ENCODE results near the gene CLSTN1.

The CLSTN1 gene

DNA sequence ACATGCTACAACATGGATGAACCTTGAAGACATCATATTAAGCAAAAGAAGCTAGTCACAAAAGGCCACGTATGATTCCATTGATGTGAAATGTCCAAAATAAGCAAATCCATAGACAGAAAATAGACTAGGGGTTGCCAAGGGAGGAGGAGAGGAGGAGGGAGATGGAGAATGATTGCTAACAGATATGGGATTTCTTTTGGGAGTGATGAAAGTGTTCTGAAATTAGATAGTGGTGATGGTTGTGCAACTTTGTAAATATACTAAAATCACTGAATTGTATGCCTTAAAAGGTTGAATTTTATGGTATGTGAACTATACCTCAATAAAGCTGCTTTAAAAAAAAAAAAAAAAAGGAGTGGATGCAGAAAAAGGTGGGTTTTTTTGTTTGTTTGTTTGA, 7.6 kb downstream of the CLSTN1 start:
- ATAC-seq, result no peak
- TF ChIP-seq, protein P1, sequence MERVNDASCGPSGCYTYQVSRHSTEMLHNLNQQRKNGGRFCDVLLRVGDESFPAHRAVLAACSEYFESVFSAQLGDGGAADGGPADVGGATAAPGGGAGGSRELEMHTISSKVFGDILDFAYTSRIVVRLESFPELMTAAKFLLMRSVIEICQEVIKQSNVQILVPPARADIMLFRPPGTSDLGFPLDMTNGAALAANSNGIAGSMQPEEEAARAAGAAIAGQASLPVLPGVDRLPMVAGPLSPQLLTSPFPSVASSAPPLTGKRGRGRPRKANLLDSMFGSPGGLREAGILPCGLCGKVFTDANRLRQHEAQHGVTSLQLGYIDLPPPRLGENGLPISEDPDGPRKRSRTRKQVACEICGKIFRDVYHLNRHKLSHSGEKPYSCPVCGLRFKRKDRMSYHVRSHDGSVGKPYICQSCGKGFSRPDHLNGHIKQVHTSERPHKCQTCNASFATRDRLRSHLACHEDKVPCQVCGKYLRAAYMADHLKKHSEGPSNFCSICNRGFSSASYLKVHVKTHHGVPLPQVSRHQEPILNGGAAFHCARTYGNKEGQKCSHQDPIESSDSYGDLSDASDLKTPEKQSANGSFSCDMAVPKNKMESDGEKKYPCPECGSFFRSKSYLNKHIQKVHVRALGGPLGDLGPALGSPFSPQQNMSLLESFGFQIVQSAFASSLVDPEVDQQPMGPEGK (CRISPR knock-in tag; IDR thresholded peaks at IDR 0.05; ENCODE audit: borderline replicate concordance), result no peak
- TF ChIP-seq PPARA (CRISPR knock-in tag; IDR thresholded peaks at IDR 0.05; ENCODE audit: borderline replicate concordance) (no peak), ESRRG (CRISPR knock-in tag; IDR thresholded peaks at IDR 0.05) (no peak), RARB (CRISPR knock-in tag; IDR thresholded peaks at IDR 0.05) (no peak), ZNF8 (CRISPR knock-in tag; IDR thresholded peaks at IDR 0.05) (no peak), ISL1 (CRISPR knock-in tag; IDR thresholded peaks at IDR 0.05) (no peak), ZC3H10 (CRISPR knock-in tag; IDR thresholded peaks at IDR 0.05) (no peak), SNAI2 (CRISPR knock-in tag; IDR thresholded peaks at IDR 0.05) (no peak), GLIS3 (CRISPR knock-in tag; IDR thresholded peaks at IDR 0.05) (no peak), TOX (CRISPR knock-in tag; IDR thresholded peaks at IDR 0.05; ENCODE audit: borderline replicate concordance) (no peak), ZFP30 (CRISPR knock-in tag; IDR thresholded peaks at IDR 0.05) (no peak), ARNTL (CRISPR knock-in tag; IDR thresholded peaks at IDR 0.05; ENCODE audit: borderline replicate concordance, low read depth) (no peak)
- TF ChIP-seq, protein P2, sequence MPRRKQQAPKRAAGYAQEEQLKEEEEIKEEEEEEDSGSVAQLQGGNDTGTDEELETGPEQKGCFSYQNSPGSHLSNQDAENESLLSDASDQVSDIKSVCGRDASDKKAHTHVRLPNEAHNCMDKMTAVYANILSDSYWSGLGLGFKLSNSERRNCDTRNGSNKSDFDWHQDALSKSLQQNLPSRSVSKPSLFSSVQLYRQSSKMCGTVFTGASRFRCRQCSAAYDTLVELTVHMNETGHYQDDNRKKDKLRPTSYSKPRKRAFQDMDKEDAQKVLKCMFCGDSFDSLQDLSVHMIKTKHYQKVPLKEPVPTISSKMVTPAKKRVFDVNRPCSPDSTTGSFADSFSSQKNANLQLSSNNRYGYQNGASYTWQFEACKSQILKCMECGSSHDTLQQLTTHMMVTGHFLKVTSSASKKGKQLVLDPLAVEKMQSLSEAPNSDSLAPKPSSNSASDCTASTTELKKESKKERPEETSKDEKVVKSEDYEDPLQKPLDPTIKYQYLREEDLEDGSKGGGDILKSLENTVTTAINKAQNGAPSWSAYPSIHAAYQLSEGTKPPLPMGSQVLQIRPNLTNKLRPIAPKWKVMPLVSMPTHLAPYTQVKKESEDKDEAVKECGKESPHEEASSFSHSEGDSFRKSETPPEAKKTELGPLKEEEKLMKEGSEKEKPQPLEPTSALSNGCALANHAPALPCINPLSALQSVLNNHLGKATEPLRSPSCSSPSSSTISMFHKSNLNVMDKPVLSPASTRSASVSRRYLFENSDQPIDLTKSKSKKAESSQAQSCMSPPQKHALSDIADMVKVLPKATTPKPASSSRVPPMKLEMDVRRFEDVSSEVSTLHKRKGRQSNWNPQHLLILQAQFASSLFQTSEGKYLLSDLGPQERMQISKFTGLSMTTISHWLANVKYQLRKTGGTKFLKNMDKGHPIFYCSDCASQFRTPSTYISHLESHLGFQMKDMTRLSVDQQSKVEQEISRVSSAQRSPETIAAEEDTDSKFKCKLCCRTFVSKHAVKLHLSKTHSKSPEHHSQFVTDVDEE (CRISPR knock-in tag; IDR thresholded peaks at IDR 0.05), result no peak

DNA sequence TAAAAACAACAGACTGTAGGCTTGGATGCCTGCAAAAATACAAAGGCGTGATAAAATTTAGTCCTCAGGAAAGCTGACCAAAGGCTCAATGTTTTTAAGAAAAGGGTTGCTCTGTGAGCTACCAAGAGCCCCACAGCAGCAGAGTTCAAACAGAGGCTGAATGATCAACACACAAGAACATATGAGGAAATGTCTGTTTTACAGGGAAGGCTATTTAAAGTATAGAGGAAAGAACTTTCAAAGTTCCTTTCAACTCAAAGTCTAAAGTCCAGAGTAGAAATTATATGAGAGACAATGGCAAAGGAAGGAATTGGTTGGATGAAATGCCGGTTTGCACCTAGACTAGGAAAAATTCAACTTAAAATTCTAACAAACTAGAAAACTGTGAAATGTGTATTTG, 8.6 kb downstream of the CLSTN1 start:
- TF ChIP-seq ZFP30 (CRISPR knock-in tag; IDR thresholded peaks at IDR 0.05) (no peak), ZFP3 (CRISPR knock-in tag; IDR thresholded peaks at IDR 0.05) (no peak), ISL1 (CRISPR knock-in tag; IDR thresholded peaks at IDR 0.05) (no peak), TCF4 (CRISPR knock-in tag; IDR thresholded peaks at IDR 0.05; ENCODE audit: borderline replicate concordance) (no peak), ZC3H10 (CRISPR knock-in tag; IDR thresholded peaks at IDR 0.05) (no peak), RARB (CRISPR knock-in tag; IDR thresholded peaks at IDR 0.05) (no peak), TOX (CRISPR knock-in tag; IDR thresholded peaks at IDR 0.05; ENCODE audit: borderline replicate concordance) (no peak), ARNTL (CRISPR knock-in tag; IDR thresholded peaks at IDR 0.05; ENCODE audit: borderline replicate concordance, low read depth) (no peak), GLIS3 (CRISPR knock-in tag; IDR thresholded peaks at IDR 0.05) (no peak), ZNF8 (CRISPR knock-in tag; IDR thresholded peaks at IDR 0.05) (no peak), ZNF565 (CRISPR knock-in tag; conservative IDR thresholded peaks at IDR 0.05; ENCODE audit: low read depth) (no peak)
- TF ChIP-seq, protein P3, sequence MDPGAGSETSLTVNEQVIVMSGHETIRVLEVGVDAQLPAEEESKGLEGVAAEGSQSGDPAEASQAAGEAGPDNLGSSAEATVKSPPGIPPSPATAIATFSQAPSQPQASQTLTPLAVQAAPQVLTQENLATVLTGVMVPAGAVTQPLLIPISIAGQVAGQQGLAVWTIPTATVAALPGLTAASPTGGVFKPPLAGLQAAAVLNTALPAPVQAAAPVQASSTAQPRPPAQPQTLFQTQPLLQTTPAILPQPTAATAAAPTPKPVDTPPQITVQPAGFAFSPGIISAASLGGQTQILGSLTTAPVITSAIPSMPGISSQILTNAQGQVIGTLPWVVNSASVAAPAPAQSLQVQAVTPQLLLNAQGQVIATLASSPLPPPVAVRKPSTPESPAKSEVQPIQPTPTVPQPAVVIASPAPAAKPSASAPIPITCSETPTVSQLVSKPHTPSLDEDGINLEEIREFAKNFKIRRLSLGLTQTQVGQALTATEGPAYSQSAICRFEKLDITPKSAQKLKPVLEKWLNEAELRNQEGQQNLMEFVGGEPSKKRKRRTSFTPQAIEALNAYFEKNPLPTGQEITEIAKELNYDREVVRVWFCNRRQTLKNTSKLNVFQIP (CRISPR knock-in tag; IDR thresholded peaks at IDR 0.05; ENCODE audit: borderline replicate concordance, low read depth), result no peak
- TF ChIP-seq, protein P1 (CRISPR knock-in tag; IDR thresholded peaks at IDR 0.05; ENCODE audit: borderline replicate concordance), result no peak
- TF ChIP-seq, protein P2 (CRISPR knock-in tag; IDR thresholded peaks at IDR 0.05), result no peak
- TF ChIP-seq, protein P4, sequence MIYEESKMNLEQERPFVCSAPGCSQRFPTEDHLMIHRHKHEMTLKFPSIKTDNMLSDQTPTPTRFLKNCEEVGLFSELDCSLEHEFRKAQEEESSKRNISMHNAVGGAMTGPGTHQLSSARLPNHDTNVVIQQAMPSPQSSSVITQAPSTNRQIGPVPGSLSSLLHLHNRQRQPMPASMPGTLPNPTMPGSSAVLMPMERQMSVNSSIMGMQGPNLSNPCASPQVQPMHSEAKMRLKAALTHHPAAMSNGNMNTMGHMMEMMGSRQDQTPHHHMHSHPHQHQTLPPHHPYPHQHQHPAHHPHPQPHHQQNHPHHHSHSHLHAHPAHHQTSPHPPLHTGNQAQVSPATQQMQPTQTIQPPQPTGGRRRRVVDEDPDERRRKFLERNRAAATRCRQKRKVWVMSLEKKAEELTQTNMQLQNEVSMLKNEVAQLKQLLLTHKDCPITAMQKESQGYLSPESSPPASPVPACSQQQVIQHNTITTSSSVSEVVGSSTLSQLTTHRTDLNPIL (CRISPR knock-in tag; IDR thresholded peaks at IDR 0.05; ENCODE audit: low read depth), result no peak
- no peak for ATAC-seq
